ENCODE data around the gene EPHA1.

The EPHA1 gene

GRCh38 chr7:143452495-143452894 lies 43.8 kb upstream of the EPHA1 start:
- Histone ChIP-seq H3K4me3 (ENCODE audit: low read length) (no peak overlapping the region), H3K9me2 (replicated peaks; ENCODE audit: control insufficient read depth, low read length) (no peaks in the 10 kb centered on the region), H3K4me1 (ENCODE audit: control insufficient read depth, low read length) (no peaks in the 10 kb centered on the region), H3K9me3 (ENCODE audit: control insufficient read depth, insufficient read depth, low read length) (no peaks in the 10 kb centered on the region), H3K79me2 (ENCODE audit: control insufficient read depth, low read length) (no peaks in the 10 kb centered on the region), H3K27ac (ENCODE audit: low read depth, low read length) (no peak overlapping the region), H3K36me3 (ENCODE audit: control insufficient read depth, low read length) (no peaks in the 10 kb centered on the region), H4K20me1 (ENCODE audit: control insufficient read depth, insufficient read depth, low read depth, low read length) (no peaks in the 10 kb centered on the region), H3K4me2 (ENCODE audit: low read length) (no peak overlapping the region), H3K27me3 (ENCODE audit: control insufficient read depth, low read length) (peaks cover 11% of the 10 kb centered on the region), H3F3A (ENCODE audit: control insufficient read depth, insufficient read depth) (no peaks in the 10 kb centered on the region)
- TF ChIP-seq EZH2phosphoT487 (IDR thresholded peaks at IDR 0.05; ENCODE audit: borderline replicate concordance, low read length): no peak
- TF ChIP-seq, protein P1, sequence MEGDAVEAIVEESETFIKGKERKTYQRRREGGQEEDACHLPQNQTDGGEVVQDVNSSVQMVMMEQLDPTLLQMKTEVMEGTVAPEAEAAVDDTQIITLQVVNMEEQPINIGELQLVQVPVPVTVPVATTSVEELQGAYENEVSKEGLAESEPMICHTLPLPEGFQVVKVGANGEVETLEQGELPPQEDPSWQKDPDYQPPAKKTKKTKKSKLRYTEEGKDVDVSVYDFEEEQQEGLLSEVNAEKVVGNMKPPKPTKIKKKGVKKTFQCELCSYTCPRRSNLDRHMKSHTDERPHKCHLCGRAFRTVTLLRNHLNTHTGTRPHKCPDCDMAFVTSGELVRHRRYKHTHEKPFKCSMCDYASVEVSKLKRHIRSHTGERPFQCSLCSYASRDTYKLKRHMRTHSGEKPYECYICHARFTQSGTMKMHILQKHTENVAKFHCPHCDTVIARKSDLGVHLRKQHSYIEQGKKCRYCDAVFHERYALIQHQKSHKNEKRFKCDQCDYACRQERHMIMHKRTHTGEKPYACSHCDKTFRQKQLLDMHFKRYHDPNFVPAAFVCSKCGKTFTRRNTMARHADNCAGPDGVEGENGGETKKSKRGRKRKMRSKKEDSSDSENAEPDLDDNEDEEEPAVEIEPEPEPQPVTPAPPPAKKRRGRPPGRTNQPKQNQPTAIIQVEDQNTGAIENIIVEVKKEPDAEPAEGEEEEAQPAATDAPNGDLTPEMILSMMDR (IDR thresholded peaks at IDR 0.05; ENCODE audit: low read depth, low read length, poor library complexity, severe bottlenecking): no peak

- no peak for TF ChIP-seq EZH2phosphoT487 (IDR thresholded peaks at IDR 0.05; ENCODE audit: borderline replicate concordance, low read length)
- TF ChIP-seq, protein P1 (IDR thresholded peaks at IDR 0.05; ENCODE audit: low read depth, low read length, poor library complexity, severe bottlenecking): no peak
- Histone ChIP-seq H3K27me3 (ENCODE audit: control insufficient read depth, low read length) (peaks cover 6% of the 10 kb centered on the region; the same call in 1 of the 2 replicates), H3K27ac (ENCODE audit: low read depth, low read length) (no peak overlapping the region), H3K4me3 (ENCODE audit: low read length) (no peak overlapping the region), H3K4me1 (ENCODE audit: control insufficient read depth, low read length) (no peaks in the 10 kb centered on the region), H3K36me3 (ENCODE audit: control insufficient read depth, low read length) (no peaks in the 10 kb centered on the region), H3K9me3 (ENCODE audit: control insufficient read depth, insufficient read depth, low read length) (no peaks in the 10 kb centered on the region), H4K20me1 (ENCODE audit: control insufficient read depth, insufficient read depth, low read depth, low read length) (no peaks in the 10 kb centered on the region), H3K4me2 (ENCODE audit: low read length) (no peak overlapping the region), H3F3A (ENCODE audit: control insufficient read depth, insufficient read depth) (no peaks in the 10 kb centered on the region), H3K79me2 (ENCODE audit: control insufficient read depth, low read length) (no peaks in the 10 kb centered on the region), H3K9me2 (replicated peaks; ENCODE audit: control insufficient read depth, low read length) (no peaks in the 10 kb centered on the region)
Observed at GRCh38 chr7:143451746-143452145, 43.1 kb upstream of the EPHA1 start.

DNA sequence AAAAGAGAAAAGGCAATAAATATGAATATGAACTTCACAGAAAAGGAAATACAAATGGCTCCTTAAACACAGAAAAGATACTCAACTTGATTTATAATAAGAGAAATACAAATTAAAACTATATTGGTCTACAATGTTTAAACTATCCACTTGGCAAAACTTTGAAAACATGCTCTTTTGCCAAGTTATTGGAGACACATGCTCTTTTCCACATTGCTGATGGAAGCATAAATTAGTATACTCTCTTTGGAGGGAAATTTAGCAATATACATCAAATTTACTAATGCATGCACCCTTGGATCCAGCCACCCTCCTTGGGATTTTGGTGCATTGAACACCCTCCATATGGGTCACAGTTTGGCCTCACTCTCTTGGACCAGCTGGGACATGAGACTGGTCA lies 42.5 kb upstream of the EPHA1 start:
- no peaks in the 10 kb centered on the region for H3F3A ChIP-seq (ENCODE audit: control insufficient read depth, insufficient read depth)
- H3K9me2 ChIP-seq (replicated peaks; ENCODE audit: control insufficient read depth, low read length): no peaks in the 10 kb centered on the region
- no peak overlapping the region for H3K27ac ChIP-seq (ENCODE audit: low read depth, low read length)
- TF ChIP-seq EZH2phosphoT487 (IDR thresholded peaks at IDR 0.05; ENCODE audit: borderline replicate concordance, low read length): no peak
- TF ChIP-seq, protein P1 (IDR thresholded peaks at IDR 0.05; ENCODE audit: low read depth, low read length, poor library complexity, severe bottlenecking): no peak
- H3K4me2 ChIP-seq (ENCODE audit: low read length): no peak overlapping the region
- no peaks in the 10 kb centered on the region for H4K20me1 ChIP-seq (ENCODE audit: control insufficient read depth, insufficient read depth, low read depth, low read length)
- H3K4me1 ChIP-seq (ENCODE audit: control insufficient read depth, low read length): no peaks in the 10 kb centered on the region
- no peaks in the 10 kb centered on the region for H3K36me3 ChIP-seq (ENCODE audit: control insufficient read depth, low read length)
- no peak overlapping the region for H3K4me3 ChIP-seq (ENCODE audit: low read length)
- H3K79me2 ChIP-seq (ENCODE audit: control insufficient read depth, low read length): no peaks in the 10 kb centered on the region
- H3K9me3 ChIP-seq (ENCODE audit: control insufficient read depth, insufficient read depth, low read length): no peaks in the 10 kb centered on the region
- H3K27me3 ChIP-seq (ENCODE audit: control insufficient read depth, low read length): peaks cover 8% of the 10 kb centered on the region

GRCh38 chr7:143449793-143450192 lies 41.1 kb upstream of the EPHA1 start:
- H3K9me3 ChIP-seq (ENCODE audit: control insufficient read depth, insufficient read depth, low read length): no peaks in the 10 kb centered on the region
- no peaks in the 10 kb centered on the region for H3K4me1 ChIP-seq (ENCODE audit: control insufficient read depth, low read length)
- no peaks in the 10 kb centered on the region for H3K9me2 ChIP-seq (replicated peaks; ENCODE audit: control insufficient read depth, low read length)
- TF ChIP-seq, protein P1 (IDR thresholded peaks at IDR 0.05; ENCODE audit: low read depth, low read length, poor library complexity, severe bottlenecking): no peak
- no peak for TF ChIP-seq EZH2phosphoT487 (IDR thresholded peaks at IDR 0.05; ENCODE audit: borderline replicate concordance, low read length)
- no peaks in the 10 kb centered on the region for H3K36me3 ChIP-seq (ENCODE audit: control insufficient read depth, low read length)
- no peaks in the 10 kb centered on the region for H4K20me1 ChIP-seq (ENCODE audit: control insufficient read depth, insufficient read depth, low read depth, low read length)
- H3K4me3 ChIP-seq (ENCODE audit: low read length): no peak overlapping the region
- no peak overlapping the region for H3K27ac ChIP-seq (ENCODE audit: low read depth, low read length)
- no peaks in the 10 kb centered on the region for H3F3A ChIP-seq (ENCODE audit: control insufficient read depth, insufficient read depth)
- H3K79me2 ChIP-seq (ENCODE audit: control insufficient read depth, low read length): no peaks in the 10 kb centered on the region
- H3K4me2 ChIP-seq (ENCODE audit: low read length): no peak overlapping the region
- peaks cover 15% of the 10 kb centered on the region for H3K27me3 ChIP-seq (ENCODE audit: control insufficient read depth, low read length)
